RCC 7860 (cell line): Measurements from ENCODE around the gene RGS14.
"Not testable (repeated sequence)": the region's sequence is repeated elsewhere in the genome, so short reads cannot be mapped to it uniquely, and the experiment has no call there.

ENCODE experiments used
- DNase-seq: peaks from one replicate; pipeline ENCODE4 v3.0.0-alpha.2; 2015; ENCODE audit warnings: low spot score
- FAIRE-seq: peaks from 2 replicates; lab custom pipeline; 2012; peaks lifted over from hg19 to GRCh38; lab: Jason Lieb, UNC

RGS14 gene

DNA sequence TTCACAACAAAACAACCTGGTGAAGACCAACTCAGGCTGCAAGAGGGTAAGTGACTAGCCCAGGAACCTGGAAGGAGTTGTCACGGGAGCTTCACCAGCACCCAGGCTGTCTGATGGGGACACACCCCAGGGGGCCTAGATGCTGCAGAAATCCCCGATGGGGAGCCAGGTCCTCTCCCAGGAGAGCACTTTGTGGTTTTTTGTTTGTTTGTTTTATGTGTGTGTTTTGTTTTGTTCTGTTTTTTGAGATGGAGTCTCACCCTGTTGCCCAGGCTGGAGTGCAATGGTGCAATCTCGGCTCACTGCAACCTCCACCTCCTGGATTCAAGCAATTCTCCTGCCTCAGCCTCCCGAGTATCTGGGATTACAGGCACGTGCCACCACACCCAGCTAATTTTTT is 17.8 kb downstream of the RGS14 start:
- not testable (repeated sequence) for FAIRE-seq, DNase-seq

DNA sequence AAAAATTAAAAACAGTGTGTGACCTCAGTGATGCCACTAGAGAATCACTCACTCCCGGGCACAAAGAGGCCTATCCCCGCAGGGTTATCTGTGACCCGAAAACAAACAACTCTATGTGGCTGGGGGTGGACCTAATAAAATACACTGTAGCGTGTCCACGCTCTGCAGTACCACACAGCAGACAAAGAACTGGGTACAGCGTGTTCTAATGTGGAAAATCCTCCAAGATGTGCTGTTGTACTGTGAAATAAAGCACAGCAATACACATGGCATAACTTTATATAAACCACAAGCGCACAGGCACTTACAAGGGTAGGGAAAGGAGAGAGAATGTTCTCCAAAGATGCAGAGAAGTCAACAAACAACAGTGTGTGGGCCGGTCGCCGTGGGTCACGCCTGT is 18.4 kb downstream of the RGS14 start:
- DNase-seq (no peak), FAIRE-seq (no peak)

- FAIRE-seq (no peak), DNase-seq (peak; percentile 9)
Observed at GRCh38 chr5:177377851-177378776, 20.4 kb downstream of the RGS14 start.

GRCh38 chr5:177378884-177379883 is 21.5 kb downstream of the RGS14 start:
- peak; percentile 98 for DNase-seq
- FAIRE-seq, result peak; percentile 94

- DNase-seq, result no peak
- no peak for FAIRE-seq
Observed at GRCh38 chr5:177380805-177381126, 23.0 kb downstream of the RGS14 start.

DNA sequence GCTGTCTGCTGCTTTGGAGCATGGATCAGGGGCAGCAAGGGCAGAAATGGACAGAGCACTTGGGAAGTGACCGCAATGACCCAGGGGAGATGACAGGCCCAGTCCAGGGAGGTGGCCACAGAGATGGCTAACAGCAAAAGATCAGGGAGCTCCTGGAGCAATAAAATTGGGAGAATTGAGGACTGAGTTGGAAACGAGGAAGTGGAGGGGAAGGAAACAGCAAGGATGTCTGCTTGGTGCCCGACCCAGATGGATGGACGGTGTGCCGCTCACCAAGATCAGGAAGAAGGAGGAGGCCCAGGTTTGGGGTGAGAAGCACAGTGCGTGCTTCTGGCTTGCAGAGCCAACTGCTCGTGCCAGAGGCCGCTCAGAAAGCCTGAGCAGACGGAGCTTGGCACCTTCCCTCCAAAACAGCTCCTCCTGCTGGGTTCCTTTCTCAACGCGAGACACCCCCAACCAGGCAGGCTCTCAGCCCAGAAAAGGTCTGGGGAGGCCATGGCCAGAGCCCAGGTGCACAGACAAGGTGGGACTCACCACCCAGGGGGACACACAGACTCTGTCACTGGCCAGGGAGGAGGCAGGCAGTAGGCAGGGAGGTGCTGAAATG is 24.8 kb downstream of the RGS14 start:
- FAIRE-seq, result no peak

GRCh38 chr5:177383181-177383580 is 25.5 kb downstream of the RGS14 start:
- DNase-seq, result no peak
- no peak for FAIRE-seq

More for the DNA sequence above, 24.8 kb downstream of the RGS14 start:
- no peak for DNase-seq

- FAIRE-seq (no peak), DNase-seq (no peak)
Observed at GRCh38 chr5:177384134-177384533, 26.4 kb downstream of the RGS14 start, which contains the start of gene SLC34A1. SLC34A1 (plus strand) TSS chr5:177384434; CDS start chr5:177385742, 1,308 bp downstream.

GRCh38 chr5:177385720-177386119 is 28.0 kb downstream of the RGS14 start:
- no peak for FAIRE-seq

GRCh38 chr5:177386542-177386941 is 28.8 kb downstream of the RGS14 start:
- FAIRE-seq (no peak), DNase-seq (no peak)

More at GRCh38 chr5:177385720-177386119, 28.0 kb downstream of the RGS14 start:
- DNase-seq, result no peak

DNA sequence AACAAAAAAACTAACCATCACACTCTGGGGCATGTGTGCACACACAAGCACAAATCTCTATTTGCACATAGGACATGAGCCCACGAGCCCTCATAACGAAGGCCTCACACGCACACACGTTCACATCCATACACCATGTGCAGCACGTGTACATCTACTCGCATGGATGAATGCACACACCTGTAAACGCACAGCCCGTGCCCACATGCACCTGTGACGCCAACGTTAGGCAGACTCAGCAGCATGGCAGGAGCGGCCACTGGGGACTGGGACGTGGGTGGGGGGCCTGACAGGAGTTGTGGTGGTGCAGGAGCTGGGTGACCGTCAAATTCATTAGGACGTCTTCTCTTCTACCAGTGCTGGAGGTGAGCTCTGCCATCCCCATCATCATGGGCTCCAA is 29.7 kb downstream of the RGS14 start:
- DNase-seq (no peak), FAIRE-seq (no peak)

GRCh38 chr5:177388521-177389052 is 30.9 kb downstream of the RGS14 start:
- FAIRE-seq (no peak), DNase-seq (no peak)

DNA sequence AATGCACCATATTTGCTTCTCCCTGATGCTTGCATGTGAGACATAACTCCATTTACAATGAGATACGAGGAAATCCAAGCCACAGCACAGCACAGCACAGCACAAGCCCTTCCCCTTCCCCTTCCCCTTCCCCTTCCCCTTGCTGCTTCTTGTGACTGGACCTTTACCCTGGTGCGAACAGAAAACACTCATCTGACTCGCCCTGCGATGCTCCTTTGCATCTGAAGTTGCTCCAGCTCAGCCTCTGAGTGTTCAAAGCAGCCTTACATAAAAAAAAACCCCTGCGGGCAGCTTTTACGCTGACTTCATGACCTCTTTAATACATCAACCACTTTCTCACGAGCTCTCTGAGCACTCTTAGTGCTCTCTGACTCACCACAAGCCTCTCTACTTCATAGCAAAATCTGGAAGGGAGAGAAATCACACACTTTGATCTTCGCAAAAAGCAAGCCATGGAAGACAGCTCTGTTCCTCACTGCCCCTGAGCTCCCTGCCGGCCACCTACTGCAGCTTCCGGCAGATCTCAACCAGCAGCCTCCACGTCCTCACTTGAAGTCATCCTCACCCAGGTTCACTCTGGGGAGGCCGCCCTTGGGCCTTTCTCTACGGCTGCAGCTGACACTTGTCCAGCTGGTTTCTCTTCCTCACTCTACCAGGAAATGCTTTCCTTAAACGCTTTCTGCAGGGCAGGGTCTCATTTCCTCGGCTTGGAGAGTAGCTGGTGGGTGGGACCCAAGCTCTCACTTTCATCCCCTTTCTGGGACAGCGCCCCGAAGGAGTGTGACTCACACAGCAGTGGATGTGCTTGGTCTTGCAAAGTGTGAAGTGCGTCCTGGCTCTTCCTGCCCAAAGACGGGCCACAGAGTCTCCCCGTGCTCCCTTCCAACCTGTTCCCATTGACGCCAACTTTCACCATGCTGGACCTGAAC is 31.8 kb downstream of the RGS14 start:
- peak; percentile 88 for FAIRE-seq
- peak; percentile 85 for DNase-seq

DNA sequence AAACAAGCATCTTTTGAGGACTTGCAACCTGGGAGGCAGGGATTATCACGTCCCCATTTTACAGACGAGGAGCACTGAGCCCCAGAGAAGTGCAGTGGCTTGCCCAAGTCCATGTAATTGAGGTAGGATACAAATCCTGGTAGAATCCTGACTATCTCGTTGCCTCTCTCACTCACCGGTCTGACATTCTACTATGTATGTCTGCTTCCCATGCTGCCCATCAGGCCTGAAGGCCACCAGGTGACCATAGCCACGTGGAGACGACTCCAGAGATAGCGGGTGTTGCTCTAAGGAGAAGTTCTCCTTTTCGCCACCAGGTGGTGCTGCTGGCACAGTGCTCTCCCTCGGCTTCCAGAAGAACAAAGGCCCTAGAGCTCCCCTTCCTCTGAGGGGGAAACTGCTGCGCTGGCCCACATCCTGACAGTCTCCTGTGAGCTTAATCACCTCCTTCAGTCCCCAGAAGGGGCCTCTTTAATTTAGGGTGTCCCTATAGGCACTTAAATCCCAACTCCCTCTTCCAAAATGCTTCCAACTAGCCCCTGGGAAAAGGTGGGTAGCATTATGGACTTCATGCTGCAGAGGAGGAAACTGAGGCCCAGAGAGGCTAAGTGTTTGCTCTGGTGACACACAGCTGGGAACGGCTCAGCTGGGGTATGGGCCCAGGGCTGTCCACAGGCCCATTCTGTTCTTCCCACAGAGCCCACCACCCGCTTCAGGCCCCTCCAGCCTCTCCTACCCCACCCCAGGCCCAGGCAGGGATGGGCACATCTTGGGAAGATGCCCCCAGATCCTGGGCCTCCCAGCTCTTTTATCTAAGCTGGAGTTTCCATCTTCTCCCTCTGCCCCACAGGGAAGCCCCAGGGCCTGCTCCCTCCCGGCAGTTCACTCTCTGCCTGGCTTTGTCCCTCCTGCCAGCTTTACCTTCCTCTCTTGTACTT is 32.9 kb downstream of the RGS14 start:
- FAIRE-seq (peak; percentile 62), DNase-seq (peak; percentile 84)

DNA sequence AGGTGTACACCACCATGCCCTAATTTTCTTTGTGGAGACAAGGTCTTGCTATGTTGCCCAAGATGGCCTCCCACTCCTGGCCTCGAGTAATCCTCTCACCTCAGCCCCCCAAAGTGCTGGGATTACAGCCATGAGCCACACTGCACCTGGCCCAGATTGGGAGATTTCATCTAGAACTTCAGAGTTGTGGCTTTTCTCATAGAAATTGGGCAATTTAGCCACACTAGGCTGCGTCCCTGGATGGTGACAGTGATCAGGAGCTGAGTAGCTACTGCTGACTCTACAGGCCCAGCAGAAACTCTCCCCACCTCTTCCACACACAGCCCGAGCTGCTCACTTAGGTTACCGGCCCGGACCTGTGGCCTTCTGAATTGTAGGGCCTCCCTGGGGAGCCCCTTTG is 35.0 kb downstream of the RGS14 start:
- no peak for FAIRE-seq
- DNase-seq, result no peak

DNA sequence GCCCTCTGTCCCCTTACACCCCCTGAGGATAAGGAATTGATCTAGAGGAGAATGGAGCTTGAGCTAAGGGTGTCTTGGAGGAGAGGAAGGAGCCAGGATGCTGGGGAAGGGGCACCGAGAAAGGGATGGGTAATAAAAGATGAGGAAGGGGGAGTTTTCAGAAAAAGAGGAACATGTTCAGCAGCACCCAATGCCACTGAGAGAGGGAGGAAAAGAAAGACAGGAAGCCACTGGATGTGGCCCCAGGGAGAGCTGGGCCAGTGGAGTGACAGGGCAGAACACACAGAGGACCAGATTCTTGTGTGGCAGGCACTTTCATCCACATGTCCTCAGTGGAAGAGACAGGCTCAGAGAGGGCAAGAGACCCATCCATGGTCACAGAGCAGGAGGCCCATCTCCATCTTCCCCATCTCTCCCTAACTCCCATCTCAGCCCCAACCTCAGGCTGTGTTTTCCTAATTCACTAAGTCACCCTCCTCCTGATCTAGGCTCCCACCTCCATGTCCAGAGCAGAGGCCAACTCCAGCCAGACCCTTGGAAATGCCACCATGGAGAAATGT is 35.6 kb downstream of the RGS14 start:
- DNase-seq (no peak), FAIRE-seq (no peak)

DNA sequence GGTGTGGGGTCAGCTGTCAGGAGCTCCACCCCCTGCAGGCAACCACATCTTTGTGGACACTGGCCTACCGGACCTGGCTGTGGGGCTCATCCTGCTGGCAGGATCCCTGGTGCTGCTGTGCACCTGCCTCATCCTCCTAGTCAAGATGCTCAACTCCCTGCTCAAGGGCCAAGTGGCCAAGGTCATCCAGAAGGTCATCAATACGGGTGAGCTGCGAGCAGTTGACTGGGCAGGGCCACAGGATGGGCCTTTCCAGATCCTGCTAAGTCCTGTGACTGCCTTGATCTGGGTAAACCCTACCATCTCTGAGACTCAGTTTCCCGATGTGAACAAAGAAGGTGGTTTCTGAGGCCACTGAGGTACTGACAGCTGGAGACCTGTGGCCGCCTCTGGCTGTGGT is 36.3 kb downstream of the RGS14 start:
- DNase-seq (no peak), FAIRE-seq (no peak)

DNA sequence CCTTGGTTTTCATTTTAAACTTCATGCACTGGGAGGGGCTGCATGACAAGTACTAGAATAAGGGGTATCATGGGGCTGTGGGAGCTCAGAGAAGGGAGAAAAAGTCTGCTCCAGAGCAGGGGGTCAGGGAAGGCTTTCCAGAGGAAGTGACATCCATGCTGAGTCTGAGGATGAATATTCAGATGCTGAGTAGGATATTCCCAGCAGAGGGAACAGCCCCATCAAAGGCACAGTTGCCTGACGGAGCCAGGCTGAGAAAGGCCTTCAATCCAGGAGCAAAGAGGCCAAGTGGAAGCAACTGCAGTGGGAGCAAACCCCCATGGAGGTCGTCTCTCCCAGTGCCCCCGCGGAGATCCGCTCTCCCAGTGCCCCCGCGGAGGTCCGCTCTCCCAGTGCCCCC is 38.4 kb downstream of the RGS14 start:
- DNase-seq (no peak), FAIRE-seq (no peak)
